HG02678 (cell line): ENCODE measurements around the gene PHC2.

Experiments
- ATAC-seq: cut with Tn5 transposase; IDR thresholded peaks from one replicate; pipeline ENCODE4 v1.9.1; 2021; ENCODE audit warnings: mild to moderate bottlenecking, moderate library complexity; ENCODE audit not compliant: unreplicated experiment

Gene PHC2

DNA sequence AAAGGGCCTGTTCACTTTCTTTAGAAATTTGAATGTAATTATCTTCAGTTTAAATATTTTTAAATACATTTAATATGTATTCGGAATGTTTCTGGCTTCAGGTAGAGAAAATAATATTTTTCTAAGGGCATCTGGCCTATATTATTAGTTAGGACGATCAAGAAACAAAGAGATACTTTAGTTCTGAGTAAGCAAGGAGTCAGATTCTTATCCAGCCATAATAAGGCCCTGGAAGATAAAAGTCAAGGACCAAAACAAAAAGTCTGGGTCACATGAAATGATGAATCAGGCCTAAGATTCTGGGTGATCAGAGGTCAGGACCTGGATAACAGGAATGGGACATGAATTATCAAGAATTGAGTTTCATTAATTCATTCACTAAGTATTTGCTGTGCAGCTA lies 6.3 kb downstream of the PHC2 start:
- no peak for ATAC-seq

DNA sequence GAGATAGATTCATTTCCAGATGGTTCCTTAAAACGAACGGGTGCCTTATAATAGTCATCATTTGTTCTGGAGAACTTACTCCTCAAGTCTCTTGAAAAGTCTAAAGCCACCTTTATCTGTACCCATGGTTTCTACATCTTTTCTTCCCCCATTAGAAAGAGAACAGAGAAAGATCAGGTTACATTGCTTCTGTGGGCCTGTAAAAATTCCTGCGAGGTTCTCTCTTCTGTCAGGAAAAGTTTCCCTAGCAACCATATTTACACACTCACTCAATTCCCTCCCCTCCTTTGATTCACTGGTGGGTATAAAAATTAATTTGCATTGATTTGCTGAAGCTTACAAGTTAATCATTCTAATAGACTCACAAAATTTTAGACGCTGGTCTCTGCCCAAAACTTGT lies 6.7 kb downstream of the PHC2 start:
- ATAC-seq: no peak

DNA sequence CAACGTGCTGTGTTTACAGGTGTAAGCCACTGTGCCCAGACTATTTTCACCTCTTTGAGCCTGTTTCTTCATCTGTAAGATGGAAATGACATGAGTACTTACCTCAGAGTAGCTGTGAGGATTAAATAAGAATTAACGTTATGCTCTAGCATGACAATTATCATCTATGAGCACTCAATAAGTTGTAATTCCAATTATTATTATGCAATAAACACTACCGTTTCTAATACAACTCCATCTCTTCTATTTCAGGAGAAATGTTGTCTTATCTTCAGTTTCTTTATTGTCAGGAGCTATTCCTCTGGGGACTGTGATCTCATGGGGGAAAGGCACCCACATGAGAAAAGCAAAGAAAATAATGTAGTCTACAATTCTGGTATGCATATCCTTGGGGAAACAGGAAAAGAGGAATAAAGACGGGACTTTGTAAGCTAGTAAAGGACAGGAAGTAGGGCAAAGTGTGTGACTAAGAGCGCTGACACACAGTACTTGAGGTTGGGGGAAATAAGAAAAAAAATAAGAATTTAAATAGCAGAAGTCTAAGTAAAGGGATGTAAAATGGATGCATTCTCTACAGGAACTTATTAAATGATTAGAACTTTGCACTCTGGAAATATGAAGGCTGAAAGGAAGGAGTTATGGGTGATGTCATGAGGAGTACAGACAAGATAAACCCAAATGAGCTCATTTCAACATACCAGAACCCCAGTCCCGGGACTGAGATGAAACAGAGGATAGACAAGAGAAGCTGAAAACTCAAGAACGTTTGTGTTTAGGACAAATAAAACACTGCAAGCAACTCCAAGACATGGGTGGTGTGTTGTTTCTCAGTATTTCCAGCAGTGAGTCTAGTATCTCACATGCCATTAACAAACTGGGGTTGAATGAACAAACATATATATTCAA lies 9.8 kb downstream of the PHC2 start:
- ATAC-seq: no peak

DNA sequence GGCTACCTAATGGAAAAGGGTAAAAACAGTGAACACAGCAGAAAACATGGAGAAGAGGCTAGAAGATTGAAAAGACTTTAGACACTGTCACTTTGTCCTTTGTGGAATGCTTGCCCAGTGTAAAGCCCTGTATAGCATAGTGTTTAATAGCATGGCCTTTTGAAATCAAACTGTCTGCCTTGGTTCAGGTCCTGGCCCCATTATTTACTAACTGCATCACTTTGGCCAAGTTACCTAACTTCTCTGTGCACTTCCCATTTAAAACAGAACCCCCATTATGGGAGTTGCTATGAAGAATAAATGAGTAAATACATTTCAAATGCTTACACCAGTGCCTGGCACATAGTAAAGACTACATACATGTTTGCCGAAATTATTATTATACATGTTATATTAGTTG lies 12.1 kb downstream of the PHC2 start:
- no peak for ATAC-seq

DNA sequence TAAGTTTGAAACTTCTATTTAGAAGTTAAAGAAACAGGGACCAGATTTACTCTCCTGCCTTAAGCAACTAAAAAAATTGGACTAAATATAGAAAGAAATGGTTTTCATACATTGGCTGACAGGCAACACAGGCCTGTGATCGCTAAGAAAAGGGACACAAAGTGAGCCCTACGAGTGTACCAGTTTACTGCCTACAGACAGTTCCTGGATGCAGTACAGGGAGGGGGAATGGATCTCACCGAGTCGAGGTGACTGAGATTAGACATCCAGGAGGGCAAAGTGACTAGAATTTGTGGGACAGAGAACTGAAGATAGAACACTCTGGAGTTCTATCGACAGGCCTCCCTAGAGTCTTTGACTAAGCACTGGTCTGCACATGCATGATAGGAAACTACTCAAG lies 16.0 kb downstream of the PHC2 start:
- ATAC-seq: no peak

DNA sequence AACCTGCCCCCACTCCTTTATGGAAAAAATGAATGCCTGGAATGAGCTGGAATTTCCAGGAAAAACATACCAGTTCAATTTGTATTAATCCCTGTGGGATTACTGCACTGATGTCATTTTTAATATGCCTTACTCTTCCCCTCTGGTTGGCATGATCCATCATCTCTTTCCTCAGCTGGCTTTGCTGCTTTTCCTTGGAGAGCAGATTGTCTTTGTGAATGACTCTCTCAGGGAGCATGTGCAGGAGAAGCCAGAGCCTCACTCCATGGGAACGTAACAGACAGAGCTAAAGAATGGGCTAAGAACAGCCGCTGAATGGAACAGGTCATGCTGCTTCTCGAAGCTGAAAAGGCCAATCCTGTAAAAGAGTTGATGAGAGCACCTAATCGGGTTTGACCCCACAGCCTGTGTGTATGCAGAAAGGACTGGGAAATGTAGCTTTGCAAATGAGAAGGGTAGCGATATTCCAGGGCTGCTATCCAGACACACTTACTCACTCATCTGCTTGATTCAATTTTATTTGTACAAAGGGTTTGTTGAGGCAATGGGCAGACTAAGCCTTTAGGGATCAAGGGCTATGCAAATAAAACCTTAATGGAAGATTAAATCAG lies 20.7 kb downstream of the PHC2 start:
- no peak for ATAC-seq

DNA sequence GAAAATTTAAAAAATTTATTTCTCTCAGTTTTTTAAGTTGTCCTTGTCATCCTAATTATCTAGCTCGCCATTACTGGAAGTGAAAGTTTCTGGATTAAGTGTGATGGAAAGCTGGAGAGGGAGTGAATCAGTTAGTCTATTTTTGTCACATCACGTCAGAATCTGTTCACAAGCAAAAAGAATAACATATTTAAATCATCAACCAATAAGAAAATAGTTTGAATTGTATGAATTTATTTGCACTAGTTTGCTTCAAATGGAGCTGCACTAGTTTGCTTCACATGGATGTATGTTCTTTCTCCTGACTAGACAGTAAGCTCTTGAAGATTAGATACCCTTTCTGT lies 22.8 kb downstream of the PHC2 start:
- ATAC-seq: no peak

DNA sequence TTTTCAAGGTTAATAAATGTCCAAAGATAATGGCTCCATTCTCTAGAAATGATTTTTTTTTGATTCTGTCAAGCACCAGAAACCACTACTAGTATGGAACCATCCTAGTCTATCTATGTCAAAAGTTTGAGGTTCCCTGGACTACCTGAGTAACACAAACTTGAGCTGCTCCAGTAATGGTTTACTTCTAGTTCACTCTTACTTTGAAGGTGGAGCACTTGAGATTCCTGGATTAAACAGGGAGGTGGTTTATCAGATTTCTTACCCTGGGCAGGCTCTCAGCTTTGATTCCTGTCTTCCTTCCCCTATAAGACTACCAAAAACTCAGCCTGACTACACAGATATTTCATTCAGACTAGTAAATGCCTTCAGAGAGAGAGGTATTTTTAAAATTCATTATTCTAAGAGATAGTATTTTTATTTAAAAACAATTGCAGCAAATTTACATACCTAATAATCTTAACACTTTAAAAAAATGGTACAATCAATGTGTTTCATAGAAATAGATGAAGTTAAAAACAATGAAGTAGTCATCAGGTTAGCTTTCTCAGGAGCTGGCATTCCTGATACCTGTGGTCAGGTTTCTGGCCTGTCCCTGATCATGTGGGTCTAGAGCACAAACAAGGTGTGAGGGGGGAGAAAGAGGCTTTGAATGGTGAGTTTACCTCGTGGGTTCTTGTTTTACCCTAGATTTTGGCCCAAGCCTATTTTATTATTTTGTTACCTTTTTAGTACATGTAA lies 23.4 kb downstream of the PHC2 start:
- no peak for ATAC-seq

DNA sequence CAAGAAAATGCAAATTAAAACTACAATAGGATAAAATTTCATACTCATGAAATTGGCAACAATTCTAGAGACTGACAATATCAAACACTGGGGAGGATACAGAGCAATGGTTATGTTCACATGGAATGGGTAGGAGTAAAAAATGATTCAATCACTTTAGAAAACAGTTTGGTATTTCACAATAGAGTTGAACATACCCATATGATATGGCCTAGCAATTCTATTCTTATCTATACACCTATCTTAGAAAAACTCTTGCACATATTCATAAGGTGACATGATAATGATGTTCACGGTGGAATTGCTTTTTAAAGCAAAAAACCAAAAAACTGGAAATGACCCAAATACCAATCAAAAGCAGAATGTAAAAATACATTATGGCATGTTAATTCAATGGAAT lies 28.7 kb downstream of the PHC2 start:
- no peak for ATAC-seq

DNA sequence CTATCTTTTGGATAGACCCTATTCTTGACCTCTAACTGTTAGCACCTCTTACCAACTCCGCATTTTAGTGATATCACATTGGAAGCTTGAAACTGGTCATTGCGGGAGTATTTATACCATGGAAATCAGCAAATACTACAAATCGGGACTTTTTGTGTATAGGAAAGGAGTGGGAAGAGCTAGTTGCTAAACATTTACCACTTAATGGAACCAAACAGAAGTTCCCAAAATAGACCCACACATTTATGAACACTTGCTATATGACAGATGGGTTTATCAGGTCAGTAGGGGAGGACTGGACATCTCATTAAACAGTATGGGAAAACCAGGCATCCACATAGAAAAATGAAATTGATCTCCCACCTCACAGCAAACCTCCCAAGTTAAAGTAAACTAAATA lies 29.4 kb downstream of the PHC2 start:
- ATAC-seq: no peak

DNA sequence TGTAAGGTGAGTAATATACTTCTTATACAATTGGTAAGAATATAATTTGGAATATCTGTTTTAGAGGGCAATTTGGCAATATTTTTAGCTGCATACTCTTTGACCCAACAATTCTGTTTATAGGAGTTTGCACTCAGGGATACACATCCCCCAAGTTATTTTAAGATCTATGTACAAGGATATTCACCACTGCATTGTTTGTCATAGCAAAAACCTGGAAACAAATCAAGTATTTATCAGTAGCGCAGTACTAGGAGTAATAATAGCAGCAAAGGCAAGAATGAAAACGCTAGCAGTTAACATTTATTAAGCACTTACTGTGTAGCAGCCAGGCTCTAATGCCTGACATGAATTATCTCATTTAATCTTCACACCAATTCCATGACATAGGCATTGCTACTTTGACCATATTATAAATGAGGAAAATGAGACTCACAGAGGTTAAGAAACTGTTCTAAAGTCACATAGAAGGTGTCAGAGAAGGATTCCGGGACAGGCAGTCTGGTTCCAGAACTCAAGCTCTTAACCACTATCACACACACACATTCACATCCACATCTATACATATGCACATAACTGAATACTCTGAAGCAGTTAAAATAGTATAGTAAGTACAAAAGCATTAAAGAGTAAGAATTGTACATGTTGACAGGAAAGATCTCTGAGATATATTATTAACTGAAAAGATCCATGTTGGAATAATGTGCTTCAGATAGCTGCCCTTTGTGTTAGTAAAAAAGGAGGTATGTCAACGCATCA lies 30.6 kb downstream of the PHC2 start:
- ATAC-seq: no peak

DNA sequence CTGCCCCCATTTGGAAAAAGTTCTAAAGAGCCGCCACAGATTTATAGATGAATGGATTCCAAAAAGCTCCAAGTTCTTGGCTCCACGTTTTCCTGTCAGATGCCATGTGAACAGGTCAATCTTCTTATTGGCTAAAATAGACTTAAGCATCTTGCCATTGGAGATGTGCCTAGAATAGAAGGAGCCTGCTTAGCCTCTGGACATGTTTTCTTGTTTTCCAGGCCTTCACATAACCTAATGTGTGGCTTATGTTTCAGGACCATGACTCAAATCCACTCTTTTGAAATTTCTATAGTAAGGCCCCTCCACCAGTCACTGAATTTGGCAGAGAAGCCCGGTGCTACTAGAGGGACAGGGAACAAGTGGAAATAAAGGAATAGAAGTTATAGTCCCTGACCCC lies 31.5 kb downstream of the PHC2 start:
- ATAC-seq: no peak

DNA sequence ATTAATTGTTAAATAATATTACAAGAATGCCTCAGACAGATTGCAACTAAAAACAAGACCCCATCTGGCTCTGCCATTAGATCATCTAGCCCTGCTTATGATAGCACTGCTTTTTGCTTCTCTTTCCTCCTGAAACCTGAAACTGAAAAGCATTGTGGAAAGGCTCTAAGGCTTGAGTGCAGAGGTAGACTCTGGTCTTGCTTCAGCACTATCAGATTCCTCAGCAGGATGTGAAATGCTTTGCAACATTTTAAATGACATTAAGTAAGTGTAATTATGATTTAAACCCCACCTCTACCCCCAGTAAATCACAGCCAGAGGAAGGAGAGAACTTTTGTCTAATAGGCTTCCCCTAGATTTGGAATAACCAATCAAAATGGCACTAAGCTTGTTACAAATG lies 32.9 kb downstream of the PHC2 start:
- ATAC-seq: no peak

DNA sequence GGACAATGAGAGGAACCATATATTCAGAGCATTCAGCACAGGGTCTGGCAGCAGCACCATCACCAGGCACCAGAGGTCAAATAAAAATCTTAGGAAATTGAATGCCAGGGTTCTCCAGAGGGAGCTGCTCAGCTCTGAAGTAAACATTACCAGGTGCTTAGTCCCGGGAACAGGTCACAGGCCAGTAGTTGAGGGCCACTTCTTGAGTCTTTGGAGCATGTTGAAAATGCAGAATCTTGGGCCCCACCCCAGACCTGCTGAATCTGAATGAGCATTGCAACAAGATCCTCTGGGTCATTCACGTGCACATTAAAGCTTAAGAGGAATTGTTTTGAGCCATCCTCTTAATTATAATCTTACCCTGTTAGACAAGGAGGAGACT lies 33.8 kb downstream of the PHC2 start:
- no peak for ATAC-seq

DNA sequence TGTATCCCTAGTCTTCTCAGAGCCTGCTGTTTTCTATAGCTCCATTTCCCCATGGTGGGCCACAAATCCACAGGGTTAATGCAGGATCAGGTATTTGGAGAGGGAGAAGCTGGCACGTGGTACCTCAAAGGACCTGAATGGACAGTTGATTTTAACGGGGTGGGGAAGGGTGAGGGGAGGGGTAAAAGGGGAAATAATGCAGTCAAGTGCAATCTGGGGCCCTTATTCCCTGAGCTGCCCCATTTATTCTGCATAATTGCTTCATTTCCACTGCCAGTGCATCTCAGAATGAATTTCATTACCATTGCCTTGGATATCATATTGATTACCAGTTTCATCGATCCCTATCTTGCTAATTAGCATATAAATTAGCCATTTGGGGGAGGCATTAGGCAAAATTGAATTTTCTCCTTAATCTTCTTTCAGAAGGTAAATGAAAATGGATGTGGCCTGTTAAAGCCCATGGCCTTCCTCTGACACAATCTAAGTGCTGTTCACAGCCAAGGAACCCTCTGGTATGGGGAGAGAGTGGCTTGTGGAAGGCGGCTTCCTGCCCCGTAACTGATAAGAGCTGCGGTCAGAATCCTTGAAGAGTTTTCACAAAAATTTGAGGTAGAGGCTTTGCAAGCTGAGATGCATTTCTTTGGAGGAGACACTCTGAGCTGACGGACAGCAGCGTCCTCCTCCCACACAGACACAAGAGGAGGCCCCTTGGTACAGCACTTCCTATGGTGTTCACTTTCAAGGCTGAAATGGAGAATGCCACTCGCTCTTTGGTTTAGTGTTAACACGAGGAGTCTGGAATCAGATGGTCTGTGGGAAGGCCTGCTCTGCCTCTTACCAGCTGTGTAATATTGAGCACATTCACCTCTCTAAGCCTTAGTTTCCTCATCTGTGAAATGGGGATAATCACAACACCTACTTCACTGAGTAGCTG lies 34.4 kb downstream of the PHC2 start:
- no peak for ATAC-seq

DNA sequence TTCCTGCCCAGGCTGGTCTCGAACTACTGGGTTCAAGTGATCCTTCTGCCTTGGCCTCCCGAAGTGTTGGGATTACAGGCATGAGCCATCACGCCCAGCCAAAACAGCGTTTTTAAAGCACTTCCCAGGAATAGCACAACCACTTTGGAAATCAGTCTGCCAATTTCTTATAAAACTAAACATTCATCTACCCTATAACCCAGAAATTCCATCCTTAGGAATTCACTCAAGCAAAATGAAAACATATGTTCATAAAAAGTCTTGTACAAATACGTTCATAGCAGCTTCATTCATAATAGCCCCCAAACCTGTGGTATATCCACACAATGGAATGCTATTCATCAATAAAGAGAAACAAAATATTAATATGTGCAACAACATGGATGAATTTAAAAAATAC lies 36.1 kb downstream of the PHC2 start:
- ATAC-seq: no peak

DNA sequence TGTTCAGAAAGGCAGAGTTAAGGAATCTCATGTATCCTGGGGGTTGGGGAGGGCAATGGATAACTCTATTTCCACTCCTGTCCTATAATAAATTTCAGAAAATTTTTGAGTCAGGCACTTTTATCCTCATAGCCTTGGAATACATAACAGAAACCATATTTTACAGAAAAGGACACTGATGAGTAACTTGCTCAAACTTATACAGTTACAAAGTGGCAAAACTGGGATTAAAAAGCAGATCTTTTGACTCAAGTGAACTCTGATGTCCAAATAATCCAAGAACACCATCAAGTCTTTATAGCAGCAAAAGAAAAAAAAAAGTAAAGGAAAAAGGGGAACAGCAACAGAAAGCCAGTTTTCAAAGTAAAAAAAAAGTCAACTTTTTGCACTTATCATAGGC lies 36.9 kb downstream of the PHC2 start:
- no peak for ATAC-seq

DNA sequence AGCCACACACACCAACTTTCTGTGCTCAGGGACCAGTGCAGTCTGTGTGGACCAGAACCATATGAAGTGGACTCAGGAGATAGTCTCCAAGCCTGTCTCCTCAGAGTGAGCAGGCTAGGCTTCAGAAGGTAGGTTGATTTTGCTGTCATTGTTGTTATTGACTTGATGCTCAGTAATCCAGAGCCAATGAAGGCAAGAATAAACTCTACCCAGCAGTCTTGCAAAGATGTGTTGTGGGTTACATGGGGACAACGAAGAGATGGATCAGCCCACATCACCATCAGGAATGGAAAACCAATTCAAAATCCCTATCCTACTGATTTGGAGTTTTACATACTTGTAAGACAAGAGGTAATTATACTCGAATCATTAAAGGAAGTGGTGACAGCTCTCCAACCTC lies 37.4 kb downstream of the PHC2 start:
- ATAC-seq: no peak

DNA sequence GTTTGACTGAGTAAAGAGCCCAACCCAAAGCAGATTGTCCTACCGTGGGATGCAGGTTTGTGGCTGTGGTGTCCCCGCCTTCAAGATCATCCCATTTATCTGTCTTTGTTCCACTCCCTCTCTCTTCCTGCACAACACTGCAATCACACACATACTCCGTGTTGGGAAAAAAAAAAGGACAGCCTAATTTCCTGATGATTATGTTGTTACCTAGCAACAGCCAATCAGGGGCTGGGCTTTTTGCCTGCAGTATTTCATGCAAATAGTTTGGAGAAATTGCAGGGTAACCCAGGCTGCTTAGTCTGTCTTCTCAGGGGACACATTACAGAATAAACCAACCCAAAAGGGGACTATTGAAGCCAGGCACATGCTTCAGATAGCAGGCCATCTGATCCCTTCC lies 38.3 kb downstream of the PHC2 start:
- no peak for ATAC-seq

DNA sequence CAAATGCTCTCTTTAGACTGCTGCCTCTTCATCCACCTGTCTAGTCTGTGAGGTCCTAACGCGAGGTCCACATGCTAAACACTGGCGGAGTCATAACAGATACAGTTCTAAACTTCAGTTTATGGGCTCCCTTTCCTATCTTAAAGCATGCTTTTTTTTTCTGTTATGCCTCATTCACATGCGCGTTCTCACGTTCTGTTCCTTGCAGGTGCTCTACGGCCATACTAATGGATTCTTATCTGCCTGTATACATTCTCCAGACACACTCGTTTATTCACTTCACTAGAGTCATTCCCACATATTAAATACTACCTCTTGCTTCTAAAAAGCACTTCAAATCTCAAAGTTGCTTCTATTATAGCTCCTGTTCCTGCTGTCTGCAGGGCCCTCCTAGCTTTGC lies 38.7 kb downstream of the PHC2 start:
- ATAC-seq: no peak
